Lower leg skin (tissue), 4 donors: ENCODE data around the gene MAP7D2. TPM values are rescaled to one million over a fixed set of nuclear protein-coding genes. Genes with fewer than 3 reads are reported as not detected.

Experiments
- DNase-seq, 2 donors: peaks; one replicate each; pipeline ENCODE4 v3.0.0-alpha.2; 2019; ENCODE audit warnings: low spot score in 2 of 2
- H3K4me3 ChIP-seq: fragments of 200-600 bp; sonication (generic); 2 replicates; pipeline ENCODE4 v1.5.1; 2017; ENCODE audit warnings: mild to moderate bottlenecking, low read depth; ENCODE audit not compliant: poor library complexity, severe bottlenecking
- POLR2A ChIP-seq, 2 donors: fragments of 450-650 bp; IDR thresholded peaks; one replicate each; pipeline ENCODE4 v1.6.1; 2016 to 2017; ENCODE audit warnings: antibody characterized with exemption in 2 of 2, mild to moderate bottlenecking in 1 of 2, moderate library complexity in 1 of 2
- WGBS, 2 donors: methylation state at CpG; one replicate each; pipeline ENCODE4 v1.1.5; 2018; 5-methylcytosine and 5-hydroxymethylcytosine counted together
- intact Hi-C: fragments of 100-400 bp; cut with DNase I; formaldehyde crosslinking; loops from one replicate; pipeline ENCODE4 v1.15.0; 2023; ENCODE audit warnings: low total_unique reads
- total RNA-seq, 4 donors: library from RNA; depleted of rRNA; stranded (reverse); fragments of >200 nt; gene quantifications; one replicate each; pipeline ENCODE4 v1.1.0, GENCODE V29; 2016
- TF ChIP-seq, protein P1 (sequence below), 3 donors: fragments of 450-650 bp; IDR thresholded peaks; one replicate each; pipeline ENCODE4 v1.5.1; 2016; ENCODE audit warnings: antibody characterized with exemption in 3 of 3, mild to moderate bottlenecking in 3 of 3, moderate library complexity in 2 of 3

Gene MAP7D2
- total RNA-seq, 4 donors from 2014 or later = 0.15 to 1.2 (median 0.73) TPM

- 76 to 88% methylated on average over 3 of the region's 3 CpGs for WGBS, 2 donors
- intact Hi-C loops = no loop called here
- TF ChIP-seq POLR2A (IDR thresholded peaks at IDR 0.05) = no peak
- TF ChIP-seq, protein P1, sequence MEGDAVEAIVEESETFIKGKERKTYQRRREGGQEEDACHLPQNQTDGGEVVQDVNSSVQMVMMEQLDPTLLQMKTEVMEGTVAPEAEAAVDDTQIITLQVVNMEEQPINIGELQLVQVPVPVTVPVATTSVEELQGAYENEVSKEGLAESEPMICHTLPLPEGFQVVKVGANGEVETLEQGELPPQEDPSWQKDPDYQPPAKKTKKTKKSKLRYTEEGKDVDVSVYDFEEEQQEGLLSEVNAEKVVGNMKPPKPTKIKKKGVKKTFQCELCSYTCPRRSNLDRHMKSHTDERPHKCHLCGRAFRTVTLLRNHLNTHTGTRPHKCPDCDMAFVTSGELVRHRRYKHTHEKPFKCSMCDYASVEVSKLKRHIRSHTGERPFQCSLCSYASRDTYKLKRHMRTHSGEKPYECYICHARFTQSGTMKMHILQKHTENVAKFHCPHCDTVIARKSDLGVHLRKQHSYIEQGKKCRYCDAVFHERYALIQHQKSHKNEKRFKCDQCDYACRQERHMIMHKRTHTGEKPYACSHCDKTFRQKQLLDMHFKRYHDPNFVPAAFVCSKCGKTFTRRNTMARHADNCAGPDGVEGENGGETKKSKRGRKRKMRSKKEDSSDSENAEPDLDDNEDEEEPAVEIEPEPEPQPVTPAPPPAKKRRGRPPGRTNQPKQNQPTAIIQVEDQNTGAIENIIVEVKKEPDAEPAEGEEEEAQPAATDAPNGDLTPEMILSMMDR (IDR thresholded peaks at IDR 0.05) = no peak
- no peak overlapping the region for H3K4me3 ChIP-seq
- DNase-seq = no peak
Observed at GRCh38 chrX:20144491-20144890, 27.8 kb upstream of the MAP7D2 start.

- intact Hi-C loops = no loop called here
- no peak for DNase-seq
- TF ChIP-seq, protein P1 (IDR thresholded peaks at IDR 0.05) = no peak
- no peak for TF ChIP-seq POLR2A (IDR thresholded peaks at IDR 0.05)
- H3K4me3 ChIP-seq = no peak overlapping the region
- 77 to 81% methylated on average over 2 of the region's 2 CpGs for WGBS, 2 donors
Observed at GRCh38 chrX:20143561-20143960, 26.9 kb upstream of the MAP7D2 start.

- DNase-seq = no peak
- intact Hi-C loops = no loop called here
- no peak for TF ChIP-seq POLR2A (IDR thresholded peaks at IDR 0.05)
- no peak overlapping the region for H3K4me3 ChIP-seq
- WGBS, 2 donors = 66 to 78% methylated on average over 6 of the region's 6 CpGs
Observed at GRCh38 chrX:20143111-20143510, 26.4 kb upstream of the MAP7D2 start.

GRCh38 chrX:20141281-20142220 lies 24.8 kb upstream of the MAP7D2 start, which contains the start of gene EIF1AX:
TSS of gene EIF1AX (minus strand) at chrX:20141838. CDS start at chrX:20141640, 198 bp downstream.
- intact Hi-C loops = no loop called here
- TF ChIP-seq, protein P1 (IDR thresholded peaks at IDR 0.05) = no peak
- peak in 1 of 2 donors; percentile 81 for TF ChIP-seq POLR2A (IDR thresholded peaks at IDR 0.05)
- H3K4me3 ChIP-seq = peak within 1 kb of the TSS; percentile 55
- WGBS, 2 donors = 0 to 1% methylated on average over 17 to 59 of the region's 82 CpGs
- DNase-seq = peak; percentile 96 to 100

DNA sequence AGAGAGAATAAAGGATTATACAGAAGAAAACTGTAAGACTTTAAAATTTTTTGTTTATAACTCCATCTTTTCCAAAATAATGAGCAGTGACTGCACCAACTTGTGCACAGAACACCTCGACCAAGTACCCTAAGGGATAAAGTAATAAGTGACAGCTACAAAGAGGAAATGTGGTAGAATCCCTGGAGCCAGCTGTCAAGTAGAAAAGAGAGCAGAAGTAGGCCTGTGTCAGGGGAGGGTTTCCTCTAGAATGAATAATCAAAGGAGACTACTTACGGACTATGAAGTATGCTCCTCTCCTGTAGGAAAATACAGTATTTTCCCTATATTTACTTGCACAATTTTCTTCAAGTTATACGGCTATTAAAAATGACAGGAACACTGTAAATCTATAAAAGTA lies 23.7 kb upstream of the MAP7D2 start:
- no peak for DNase-seq
- H3K4me3 ChIP-seq = peak overlapping the region; percentile 55
- TF ChIP-seq, protein P1 (IDR thresholded peaks at IDR 0.05) = no peak
- no peak for TF ChIP-seq POLR2A (IDR thresholded peaks at IDR 0.05)
- 5 to 11% methylated on average over 3 of the region's 3 CpGs for WGBS, 2 donors
- intact Hi-C loops = no loop called here

- intact Hi-C loops = no loop called here
- no peak for DNase-seq
- TF ChIP-seq POLR2A (IDR thresholded peaks at IDR 0.05) = no peak
- TF ChIP-seq, protein P1 (IDR thresholded peaks at IDR 0.05) = no peak
- 25 to 47% methylated on average over 2 of the region's 2 CpGs for WGBS, 2 donors
- H3K4me3 ChIP-seq = no peak overlapping the region
Observed at GRCh38 chrX:20139966-20140365, 23.3 kb upstream of the MAP7D2 start.
